GM12873 (cell line): ENCODE results near the gene MRPS10.

Experiments used
- CTCF ChIP-seq: IDR thresholded peaks from 2 replicates; pipeline ENCODE4 v1.5.1; 2012; ENCODE audit warnings: low read depth, mild to moderate bottlenecking, moderate library complexity, low read length, control low read depth; ENCODE audit not compliant: insufficient read depth; ENCODE audit errors: missing control alignments

Gene MRPS10

GRCh38 chr6:42204768-42205282 lies 12.8 kb downstream of the MRPS10 start:
- no peak for TF ChIP-seq CTCF

GRCh38 chr6:42203183-42203582 lies 14.5 kb downstream of the MRPS10 start:
- TF ChIP-seq CTCF = no peak

GRCh38 chr6:42201382-42201781 lies 16.3 kb downstream of the MRPS10 start:
- no peak for TF ChIP-seq CTCF

- no peak for TF ChIP-seq CTCF
These were observed 17.6 kb downstream of the MRPS10 start for GRCh38 chr6:42200035-42200434.

GRCh38 chr6:42199106-42199981 lies 18.3 kb downstream of the MRPS10 start:
- no peak for TF ChIP-seq CTCF

- TF ChIP-seq CTCF = no peak
These were observed 19.9 kb downstream of the MRPS10 start for GRCh38 chr6:42197555-42198362.

- TF ChIP-seq CTCF = no peak
These were observed 22.2 kb downstream of the MRPS10 start for GRCh38 chr6:42195415-42195814.
